ENCODE results near the gene RASL12.
"Not testable (repeated sequence)": the region's sequence is repeated elsewhere in the genome, so short reads cannot be mapped to it uniquely, and the experiment has no call there.

The RASL12 gene

DNA sequence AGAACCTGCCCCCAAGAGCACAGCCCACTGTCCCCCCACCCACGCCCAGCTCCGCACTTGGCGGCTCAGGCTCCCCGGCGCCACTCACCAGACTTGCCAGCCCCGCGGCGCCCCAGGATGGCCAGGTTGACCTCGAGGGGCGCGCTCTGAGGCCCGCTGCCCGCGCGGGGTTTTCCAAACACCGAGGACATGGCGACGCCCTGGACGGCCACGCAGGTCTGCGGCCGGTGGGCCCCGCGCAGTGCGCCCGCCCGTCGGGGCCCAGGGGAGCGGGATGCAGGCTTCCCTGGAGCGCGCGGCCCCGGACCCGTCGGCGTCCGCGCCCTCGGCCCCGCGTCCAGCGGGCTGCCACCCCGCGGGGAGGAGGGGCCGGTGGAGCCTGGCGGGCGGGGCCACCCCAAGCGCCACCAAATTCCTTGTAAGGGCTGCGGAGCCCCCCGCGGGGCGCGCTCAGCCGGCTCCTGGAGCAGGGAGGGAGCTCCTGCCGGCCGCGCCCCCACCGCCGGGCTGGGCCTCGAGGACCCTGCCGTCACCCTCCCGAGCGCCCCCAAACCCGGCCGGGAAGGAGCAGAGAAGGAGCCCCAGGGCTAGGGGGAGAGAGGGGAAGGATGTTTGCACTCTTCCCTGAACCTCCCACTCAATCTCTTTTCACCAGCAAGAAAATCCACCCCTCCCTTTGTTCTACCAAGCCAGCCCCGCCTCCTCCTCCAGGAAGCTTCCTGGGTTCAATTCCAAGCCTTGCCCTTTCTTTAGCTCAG is at the start of gene RASL12:
TSS of gene RASL12 (minus strand) at position 347 of the 758 bp plus-strand sequence. CDS start at position 191, 156 bp downstream.
- no peak for DNase-seq

- DNase-seq = peak; percentile 45
Measured at GRCh38 chr15:65115542-65115941, 47.8 kb upstream of the RASL12 start.

GRCh38 chr15:65115086-65115485 is 47.3 kb upstream of the RASL12 start, which contains the start of gene UBAP1L:
TSS of gene UBAP1L (minus strand) at chr15:65115200. CDS start at chr15:65106215, 8,985 bp downstream.
- DNase-seq = peak; percentile 3

- no peak for DNase-seq
Measured at GRCh38 chr15:65110676-65111292, 43.0 kb upstream of the RASL12 start.

- no peak for DNase-seq
Measured at GRCh38 chr15:65106011-65106590, 38.3 kb upstream of the RASL12 start.

GRCh38 chr15:65105038-65105437 is 37.2 kb upstream of the RASL12 start:
- no peak for DNase-seq

DNA sequence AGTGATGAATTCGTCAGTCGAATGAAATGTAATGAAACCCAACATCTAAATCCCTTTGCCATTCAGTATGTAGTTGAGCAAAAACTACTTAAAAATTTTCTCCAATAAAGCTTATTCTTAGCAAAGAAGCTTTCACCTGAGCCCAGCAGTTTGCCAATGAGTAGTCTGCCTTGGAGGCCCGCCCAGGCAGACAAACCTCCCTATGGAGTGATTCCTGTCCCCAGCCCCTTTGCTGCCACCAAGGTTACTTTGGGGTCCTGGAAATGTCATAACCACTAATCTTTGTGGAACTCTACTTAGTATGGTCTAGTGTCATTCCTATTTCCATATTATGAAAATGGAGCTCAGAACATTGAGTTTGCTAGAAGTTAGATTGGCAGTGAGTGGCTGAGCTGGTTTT is 35.1 kb upstream of the RASL12 start:
- no peak for DNase-seq

GRCh38 chr15:65101891-65102708 is 34.3 kb upstream of the RASL12 start:
- no peak for DNase-seq

- peak; percentile 24 for DNase-seq
Measured at GRCh38 chr15:65101411-65101890, 33.7 kb upstream of the RASL12 start.

GRCh38 chr15:65100442-65100841 is 32.7 kb upstream of the RASL12 start:
- no peak for DNase-seq

- not testable (repeated sequence) for DNase-seq
Measured at GRCh38 chr15:65099801-65100200, 32.0 kb upstream of the RASL12 start.

GRCh38 chr15:65099336-65099735 is 31.5 kb upstream of the RASL12 start:
- DNase-seq = no peak

GRCh38 chr15:65097651-65098263 is 30.0 kb upstream of the RASL12 start:
- DNase-seq = no peak

DNA sequence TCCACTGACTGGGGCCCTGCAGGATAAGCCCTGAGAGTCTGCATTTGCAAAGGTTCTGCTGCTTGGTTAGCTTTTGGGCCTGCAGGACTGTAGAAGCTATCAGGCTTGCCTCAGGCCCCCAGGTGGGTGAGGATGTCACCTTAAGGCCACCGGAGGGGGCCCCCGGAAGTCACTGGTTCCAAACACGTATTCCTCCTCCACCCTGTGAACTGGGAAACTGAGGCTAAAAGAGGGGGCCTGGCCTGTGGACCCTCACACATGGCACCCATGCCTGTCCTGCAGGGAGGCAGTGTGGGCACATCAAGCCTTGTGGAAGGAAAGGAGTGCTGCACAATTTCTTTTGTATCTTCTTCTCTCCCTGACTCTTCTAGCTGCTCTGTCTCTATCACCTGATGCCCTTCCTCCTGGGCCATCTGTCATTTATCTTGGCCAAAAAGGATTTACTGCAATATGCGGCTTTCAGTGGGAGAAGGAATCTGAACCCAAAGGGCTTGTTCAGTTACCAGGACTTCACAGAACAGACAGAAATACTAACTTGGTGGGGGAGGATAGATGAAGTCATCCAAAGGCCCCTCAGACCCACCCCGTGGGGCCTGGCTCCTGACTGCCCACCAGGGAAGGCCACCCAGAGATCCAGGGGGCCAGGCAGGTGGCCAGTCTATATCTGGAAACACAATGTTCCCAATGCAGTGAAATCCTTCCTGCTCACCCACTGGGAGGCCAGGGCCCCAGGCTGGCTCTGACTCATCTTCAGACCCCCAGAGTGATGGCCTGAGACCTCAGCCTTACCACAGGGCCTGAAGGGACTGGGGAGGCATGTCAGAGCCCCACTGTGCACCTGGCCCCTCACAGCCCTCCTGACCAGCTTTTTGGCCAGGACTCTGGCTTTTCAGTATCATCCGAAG is 28.9 kb upstream of the RASL12 start:
- DNase-seq = no peak

DNA sequence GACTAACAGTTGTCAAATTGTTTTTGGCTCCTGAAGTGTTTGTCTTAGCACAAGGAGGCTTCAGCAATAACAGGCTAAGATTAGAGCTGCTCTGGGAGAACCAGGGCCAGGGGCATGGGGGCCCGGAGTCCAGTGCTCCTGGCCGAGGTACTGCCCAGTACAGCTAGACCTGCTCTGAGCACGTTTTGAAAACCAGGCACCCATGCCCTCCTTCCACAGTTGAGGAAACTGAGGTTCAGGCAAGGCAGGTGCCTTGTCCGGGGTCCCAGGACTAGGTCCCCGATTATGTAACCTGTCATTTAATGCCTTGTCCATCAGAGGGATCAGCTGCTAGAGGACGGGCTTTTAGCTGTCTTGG is 27.9 kb upstream of the RASL12 start:
- no peak for DNase-seq

GRCh38 chr15:65095011-65095746 is 27.4 kb upstream of the RASL12 start:
- no peak for DNase-seq

GRCh38 chr15:65094294-65094995 is 26.7 kb upstream of the RASL12 start:
- no peak for DNase-seq

- not testable (repeated sequence) for DNase-seq
Measured at GRCh38 chr15:65093793-65094170, 26.0 kb upstream of the RASL12 start.

- no peak for DNase-seq
Measured at GRCh38 chr15:65092911-65093792, 25.4 kb upstream of the RASL12 start.

All from NCI-H1436 (cell line).